Suprapubic skin (tissue), 4 donors: ENCODE data around the gene ABCA7.

Source experiments
- EP300 ChIP-seq: sonication (generic); formaldehyde crosslinking; IDR thresholded peaks from one replicate; pipeline ENCODE4 v1.6.1; 2017; ENCODE audit warnings: antibody characterized with exemption
- POLR2A ChIP-seq, 2 donors: fragments of 450-650 bp; IDR thresholded peaks; one replicate each; pipeline ENCODE4 v1.6.1; 2017; ENCODE audit warnings: antibody characterized with exemption in 2 of 2, mild to moderate bottlenecking in 2 of 2, moderate library complexity in 2 of 2
- POLR2AphosphoS5 ChIP-seq, 3 donors: sonication (generic); formaldehyde crosslinking; IDR thresholded peaks; one replicate each; pipeline ENCODE4 v1.6.1; 2017; ENCODE audit warnings: antibody characterized with exemption in 3 of 3

GRCh38 chr19:993831-994393 is 46.0 kb upstream of the ABCA7 start:
- no peak for TF ChIP-seq POLR2AphosphoS5 (IDR thresholded peaks at IDR 0.05)
- no peak for TF ChIP-seq POLR2A (IDR thresholded peaks at IDR 0.05)
- no peak for TF ChIP-seq EP300
